Effector CD8-positive, alpha-beta T cell (primary cell): Measurements from ENCODE around the gene PKD1.
A peak's percentile ranks its signal among the peaks of the same experiment; 100 is the strongest.

Experiments
- DNase-seq: peaks from one replicate; lab custom pipeline; 2025; lab: John Stamatoyannopoulos, UW
- total RNA-seq, 4 experiments: gene quantifications; one replicate each; lab custom pipeline; 2026; lab: John Stamatoyannopoulos, UW

The PKD1 gene
- 136 to 246 (median 173) reads per million in 4 experiments for total RNA-seq

- DNase-seq, result peak; percentile 94
These were observed at the start of gene PKD1 for GRCh38 chr16:2135770-2136490. PKD1 (minus strand) TSS chr16:2135898; CDS start chr16:2135689, 209 bp downstream.

GRCh38 chr16:2184962-2185361 is 49.3 kb upstream of the PKD1 start:
- no peak for DNase-seq

DNA sequence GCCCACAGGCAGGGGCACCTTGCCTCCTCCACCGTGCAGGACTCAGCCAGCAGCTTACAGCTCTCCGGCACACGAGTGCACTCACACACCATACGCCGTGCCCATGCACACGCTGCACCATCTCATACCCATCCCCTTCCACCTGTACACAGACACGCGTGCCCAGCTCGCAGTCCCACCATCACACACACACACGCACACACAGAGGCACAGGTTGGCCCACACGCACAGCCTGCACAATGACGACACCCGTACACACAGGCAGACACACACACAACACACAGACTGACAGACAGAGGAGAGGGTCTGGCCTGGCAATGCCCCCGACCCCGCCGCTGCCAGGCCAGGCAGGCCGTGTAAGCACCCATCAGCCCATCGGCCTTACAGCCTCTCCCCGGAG is 48.6 kb upstream of the PKD1 start:
- DNase-seq, result no peak

GRCh38 chr16:2183671-2184070 is 48.0 kb upstream of the PKD1 start:
- DNase-seq, result no peak

DNA sequence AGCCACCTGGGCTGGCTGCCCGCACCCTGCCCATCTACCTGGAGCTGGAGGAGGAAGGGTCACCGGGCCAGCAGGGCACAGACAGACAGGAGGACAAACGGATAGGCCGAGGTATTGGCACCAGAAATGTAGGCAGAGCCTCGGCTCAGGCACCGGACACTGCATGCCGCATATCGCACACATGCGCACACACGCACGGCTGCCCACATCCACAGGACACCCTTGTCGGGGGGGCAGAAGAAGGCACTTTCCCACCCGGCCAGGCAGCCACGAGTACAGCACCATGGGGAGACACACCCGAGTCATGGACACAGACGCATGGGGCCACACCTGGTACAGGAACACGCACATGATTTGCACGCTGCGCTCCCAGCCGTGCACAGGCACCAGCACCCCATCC is 46.3 kb upstream of the PKD1 start:
- no peak for DNase-seq

GRCh38 chr16:2180962-2181923 is 45.5 kb upstream of the PKD1 start:
- DNase-seq, result no peak

DNA sequence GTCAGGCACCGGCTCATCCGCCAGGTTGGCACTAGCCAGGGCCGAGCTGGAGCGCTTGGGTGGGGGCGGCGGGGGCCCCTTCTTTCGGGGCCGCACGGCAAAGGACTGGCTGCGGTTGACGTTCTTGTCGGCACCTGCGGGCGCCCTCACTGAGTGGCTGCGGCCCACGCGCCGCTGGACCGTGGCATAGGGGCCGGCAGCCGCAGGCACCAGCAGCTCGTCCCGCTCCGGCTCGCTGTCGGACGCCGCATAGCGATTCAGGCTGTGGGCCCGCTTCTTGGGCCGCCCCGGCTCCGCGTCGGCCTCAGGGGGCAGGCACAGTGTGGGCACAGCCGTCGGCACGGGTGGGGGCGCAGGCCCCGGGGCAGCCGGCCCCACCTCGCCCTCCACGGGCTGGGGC is 44.8 kb upstream of the PKD1 start:
- no peak for DNase-seq

DNA sequence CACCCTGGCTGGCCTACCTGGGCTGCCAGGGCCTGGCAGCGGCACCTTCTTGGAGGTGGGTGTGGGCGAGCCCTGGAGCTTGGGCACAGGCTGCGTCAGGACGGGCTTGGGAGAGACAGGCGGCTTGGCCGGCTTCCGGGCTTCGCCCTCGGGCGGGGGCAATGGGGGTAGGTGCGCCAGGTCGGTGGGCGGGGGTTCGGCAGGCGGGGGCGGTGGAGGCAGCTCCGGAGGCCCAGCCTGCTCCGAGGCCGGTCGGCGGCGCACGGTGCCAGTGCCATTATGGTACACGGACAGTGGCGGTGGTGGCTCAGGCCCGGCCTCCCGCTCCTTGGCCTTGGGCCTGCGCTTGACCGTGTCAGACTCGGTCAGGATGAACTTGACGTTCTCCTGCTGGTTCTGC is 43.9 kb upstream of the PKD1 start:
- no peak for DNase-seq

GRCh38 chr16:2179107-2179501 is 43.4 kb upstream of the PKD1 start:
- no peak for DNase-seq

DNA sequence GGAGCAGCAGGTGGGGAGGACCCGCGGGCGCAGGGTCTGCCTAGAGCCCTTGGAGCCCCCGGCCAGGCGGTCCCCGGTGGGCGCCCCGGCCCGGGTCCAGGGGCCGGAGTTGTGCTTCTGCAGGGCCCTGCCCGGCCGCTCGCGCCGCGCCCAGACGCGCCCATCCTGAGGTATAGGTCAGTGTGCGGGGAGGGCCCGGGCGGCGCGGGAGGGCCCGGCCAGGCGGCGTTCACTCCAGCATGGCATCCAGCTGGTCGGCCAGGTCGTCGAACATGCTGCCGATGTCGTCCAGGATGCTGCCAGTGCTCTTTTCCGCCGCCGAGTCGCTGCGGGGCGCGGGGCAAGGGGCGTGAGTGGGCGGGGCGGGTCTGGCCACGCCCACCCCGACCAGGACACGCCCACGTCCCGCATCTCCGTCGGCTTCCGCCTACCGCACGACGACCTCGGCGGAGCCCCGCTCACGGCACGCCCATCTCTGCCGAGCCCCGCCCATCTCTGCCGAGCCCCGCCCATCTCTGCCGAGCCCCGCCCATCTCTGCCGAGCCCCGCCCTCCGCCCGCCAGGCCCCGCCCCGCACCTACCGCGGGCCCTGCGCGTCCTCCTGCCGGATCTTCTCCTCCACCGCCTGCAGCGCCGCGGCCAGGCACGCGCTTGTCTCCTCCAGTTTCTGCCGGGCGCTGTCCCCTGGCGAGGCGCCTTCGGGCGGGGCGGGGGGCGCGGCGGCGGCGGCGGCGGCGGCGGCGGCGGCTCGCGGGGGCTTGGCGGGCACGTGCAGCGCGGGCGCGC is 42.8 kb upstream of the PKD1 start:
- DNase-seq, result peak; percentile 12

GRCh38 chr16:2177561-2177960 is 41.9 kb upstream of the PKD1 start:
- DNase-seq, result no peak

GRCh38 chr16:2177101-2177500 is 41.4 kb upstream of the PKD1 start:
- no peak for DNase-seq

GRCh38 chr16:2176047-2176446 is 40.3 kb upstream of the PKD1 start:
- DNase-seq, result no peak

- no peak for DNase-seq
These were observed 39.8 kb upstream of the PKD1 start for GRCh38 chr16:2175454-2175853.

- no peak for DNase-seq
These were observed 38.9 kb upstream of the PKD1 start for GRCh38 chr16:2174396-2175131.

- DNase-seq, result no peak
These were observed 38.2 kb upstream of the PKD1 start for GRCh38 chr16:2173916-2174315.

DNA sequence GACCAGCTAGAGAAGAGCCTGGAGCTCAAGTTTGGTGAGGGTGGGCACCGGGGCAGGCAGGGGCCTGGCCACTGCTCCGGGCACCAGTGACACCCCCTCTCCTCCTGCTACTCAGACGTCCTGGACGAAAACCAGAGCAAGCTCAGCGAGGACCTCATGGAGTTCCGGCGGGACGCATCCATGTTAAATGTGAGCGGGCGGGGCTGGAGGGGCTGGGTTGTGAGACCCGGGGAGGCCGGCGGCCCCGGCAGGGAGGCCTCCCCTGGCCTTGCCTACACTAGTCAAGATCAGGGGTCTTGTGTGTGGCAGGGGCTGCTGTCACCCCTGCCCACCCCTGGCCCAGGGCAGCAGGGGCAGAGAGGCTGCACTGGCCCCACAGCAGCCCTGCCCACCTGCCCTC is 37.7 kb upstream of the PKD1 start:
- DNase-seq, result no peak

- no peak for DNase-seq
These were observed 37.1 kb upstream of the PKD1 start for GRCh38 chr16:2172688-2173335.

DNA sequence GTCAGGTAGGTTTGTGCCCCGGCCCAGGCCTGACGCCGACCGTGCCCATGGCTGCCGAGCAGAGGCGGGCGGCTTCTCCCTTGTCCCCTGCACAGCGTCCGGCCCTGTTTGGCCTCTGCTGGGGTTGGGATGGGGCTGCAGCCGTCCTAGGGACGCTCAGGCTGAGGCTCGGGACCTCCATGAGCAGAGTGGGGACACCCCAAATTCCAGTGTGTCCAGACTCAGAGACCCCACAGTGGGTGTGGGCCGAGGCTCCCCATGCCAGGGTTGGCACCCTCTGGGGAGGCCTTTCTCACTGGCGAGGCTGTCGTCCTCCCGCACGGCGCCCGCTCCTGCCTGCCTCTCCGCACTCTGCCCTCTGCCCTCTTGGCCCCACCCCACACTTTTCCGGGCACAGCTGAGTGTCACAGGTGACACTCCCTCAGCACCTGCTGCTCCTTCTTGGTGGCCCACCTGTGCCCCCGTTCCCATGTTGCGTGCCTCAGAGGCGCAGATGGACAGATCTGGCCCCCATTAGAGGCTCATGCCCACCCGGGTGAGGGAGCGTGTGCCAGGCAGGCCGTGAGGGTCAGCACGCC is 36.0 kb upstream of the PKD1 start:
- no peak for DNase-seq

DNA sequence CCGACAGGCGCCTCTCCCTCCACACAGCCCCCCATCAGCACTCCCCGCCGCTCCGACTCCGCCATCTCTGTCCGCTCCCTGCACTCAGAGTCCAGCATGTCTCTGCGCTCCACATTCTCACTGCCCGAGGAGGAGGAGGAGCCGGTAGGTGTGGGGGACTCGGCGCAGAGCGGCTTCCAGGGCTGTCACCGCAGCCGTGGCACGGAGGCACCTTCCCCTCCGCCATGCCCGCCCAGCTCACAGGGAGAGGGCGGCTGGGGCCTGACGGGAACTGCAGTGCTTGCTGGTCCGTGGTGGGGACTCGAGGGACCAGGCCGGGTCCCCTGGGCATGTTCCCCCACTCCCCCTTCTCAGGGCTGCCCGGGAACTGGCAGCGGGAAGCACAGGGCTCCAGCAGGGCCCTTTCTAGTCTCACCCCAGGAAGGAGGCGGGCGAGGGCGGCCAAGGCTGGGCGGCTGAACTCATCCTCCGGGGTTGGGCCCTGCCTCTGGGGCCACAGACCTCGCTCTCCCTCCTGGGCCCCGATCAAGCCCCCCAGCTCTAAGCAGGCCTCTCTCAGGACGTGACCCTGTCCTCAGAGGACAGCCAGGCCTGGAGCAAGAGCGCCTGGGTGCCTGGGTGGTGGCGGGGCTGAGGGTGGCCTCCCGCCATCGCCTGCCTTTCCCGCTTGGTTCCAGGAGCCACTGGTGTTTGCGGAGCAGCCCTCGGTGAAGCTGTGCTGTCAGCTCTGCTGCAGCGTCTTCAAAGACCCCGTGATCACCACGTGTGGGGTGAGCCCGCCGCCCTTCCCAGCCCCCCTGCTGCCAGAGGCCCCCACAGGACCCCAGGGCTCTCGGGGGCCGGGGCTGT is 35.1 kb upstream of the PKD1 start:
- no peak for DNase-seq
